HepG2 (cell line): Measurements from ENCODE around the gene RPL34. TPM values are rescaled to one million over a fixed set of nuclear protein-coding genes. Genes with fewer than 3 reads are reported as not detected.

Source experiments
- AFF4 ChIP-seq: sonication (generic); formaldehyde crosslinking; IDR thresholded peaks from 2 replicates; pipeline ENCODE4 v1.4.0; 2020; ENCODE audit warnings: missing genetic modification reagents
- ATF7 ChIP-seq, 2 experiments: fragments of 450-650 bp in 1 of 2; sonication (generic) in 1 of 2; formaldehyde crosslinking in 1 of 2; IDR thresholded peaks; 2 replicates each; pipeline versions ENCODE4 v1.4.0 to v1.6.1; 2016 to 2020; ENCODE audit warnings: antibody characterized with exemption in 1 of 2, mild to moderate bottlenecking in 1 of 2, missing genetic modification reagents in 1 of 2
- DNMT1 ChIP-seq: sonication (generic); formaldehyde crosslinking; IDR thresholded peaks from 2 replicates; pipeline ENCODE4 v1.5.1; 2020; ENCODE audit warnings: mild to moderate bottlenecking, missing genetic modification reagents
- ETV6 ChIP-seq: sonication (generic); formaldehyde crosslinking; conservative IDR thresholded peaks from 2 replicates; pipeline ENCODE4 v1.4.0; 2020; ENCODE audit warnings: missing genetic modification reagents
- HES4 ChIP-seq: sonication (generic); formaldehyde crosslinking; IDR thresholded peaks from 2 replicates; pipeline ENCODE4 v1.9.0; 2021; ENCODE audit warnings: mild to moderate bottlenecking, missing genetic modification reagents, borderline replicate concordance
- KDM2A ChIP-seq: sonication (generic); formaldehyde crosslinking; IDR thresholded peaks from 2 replicates; pipeline ENCODE4 v1.4.0; 2020; ENCODE audit warnings: low read depth, missing genetic modification reagents, borderline replicate concordance
- MED8 ChIP-seq: sonication (generic); formaldehyde crosslinking; IDR thresholded peaks from 2 replicates; pipeline ENCODE4 v1.8.1; 2023; ENCODE audit warnings: mild to moderate bottlenecking, missing genetic modification reagents; ENCODE audit not compliant: insufficient replicate concordance
- NFRKB ChIP-seq: fragments of 450-650 bp; IDR thresholded peaks from 2 replicates; pipeline ENCODE4 v1.6.1; 2017
- NR2F6 ChIP-seq, 2 experiments: IDR thresholded peaks; 2 replicates each; pipeline ENCODE4 v1.6.1; 2016; ENCODE audit warnings: antibody characterized with exemption in 1 of 2, mild to moderate bottlenecking in 1 of 2
- POLR2G ChIP-seq: fragments of 200-400 bp; formaldehyde crosslinking; IDR thresholded peaks from 2 replicates; pipeline ENCODE4 v1.6.1; 2018; ENCODE audit warnings: mild to moderate bottlenecking, low read depth, low read length, moderate library complexity
- SOX5 ChIP-seq: IDR thresholded peaks from 2 replicates; pipeline ENCODE4 v1.6.1; 2016; ENCODE audit warnings: borderline replicate concordance
- YEATS2 ChIP-seq: sonication (generic); formaldehyde crosslinking; IDR thresholded peaks from 2 replicates; pipeline ENCODE4 v1.4.0; 2020; ENCODE audit warnings: missing genetic modification reagents, borderline replicate concordance
- ZBTB39 ChIP-seq: sonication (generic); formaldehyde crosslinking; IDR thresholded peaks from 2 replicates; pipeline ENCODE4 v1.5.0; 2020; ENCODE audit warnings: missing genetic modification reagents
- ZNF275 ChIP-seq: sonication (generic); formaldehyde crosslinking; IDR thresholded peaks from 2 replicates; pipeline ENCODE4 v1.8.0; 2022; ENCODE audit warnings: missing genetic modification reagents, mild to moderate bottlenecking, inconsistent platforms, borderline replicate concordance
- ZNF280D ChIP-seq: sonication (generic); formaldehyde crosslinking; IDR thresholded peaks from 2 replicates; pipeline ENCODE4 v1.5.1; 2020; ENCODE audit warnings: mild to moderate bottlenecking, missing genetic modification reagents
- ZNF44 ChIP-seq: sonication (generic); formaldehyde crosslinking; IDR thresholded peaks from 2 replicates; pipeline ENCODE4 v1.5.1; 2020; ENCODE audit warnings: mild to moderate bottlenecking, missing genetic modification reagents
- ZNF549 ChIP-seq: sonication (generic); formaldehyde crosslinking; IDR thresholded peaks from 2 replicates; pipeline ENCODE4 v1.5.0; 2020; ENCODE audit warnings: missing genetic modification reagents
- ZZZ3 ChIP-seq: sonication (generic); formaldehyde crosslinking; IDR thresholded peaks from 2 replicates; pipeline ENCODE4 v1.4.0; 2020; ENCODE audit warnings: missing genetic modification reagents, mild to moderate bottlenecking, borderline replicate concordance
- polyA plus RNA-seq, 8 experiments: library from polyadenylated mRNA; depleted of rRNA in 3 of 8; stranded (reverse) in 7 of 8; unstranded in 1 of 8; fragments of >200 nt; fragmentation: Illumina TruSeq in 4 of 8; extraction: Trizol in 4 of 8; gene quantifications; 2 replicates each; pipeline versions ENCODE4 v1.2.1 to v1.2.3, GENCODE V29; 2011 to 2016; ENCODE audit warnings: low read depth in 4 of 8, missing spikeins in 1 of 8, mixed read lengths in 1 of 8; ENCODE audit not compliant: insufficient read depth in 1 of 8
- total RNA-seq, 5 experiments: library from RNA; depleted of rRNA; stranded (reverse); fragments of >200 nt; fragmentation: Illumina TruSeq; extraction: Trizol; gene quantifications; 2 replicates each; pipeline ENCODE4 v1.2.3, GENCODE V29; 2016; ENCODE audit warnings: low read depth in 1 of 5

RPL34 gene
- total and polyA plus RNA-seq, 2 of the 13 experiments (the other 11 are each of a cell fraction or from before 2014, with no cell fraction given) = 2,235 to 3,985 TPM

- TF ChIP-seq DNMT1 (CRISPR knock-in tag) = no peak
- TF ChIP-seq POLR2G = peak; percentile 93
- peak; percentile 68 for TF ChIP-seq HES4
- no peak; the same call in 1 of the 2 replicates for TF ChIP-seq AFF4
- no peak; the same call in none of the 2 replicates for TF ChIP-seq NFRKB
- no peak; the same call in 1 of the 2 replicates for TF ChIP-seq ZZZ3 (CRISPR knock-in tag)
- TF ChIP-seq ZNF280D (CRISPR knock-in tag) = no peak
- no peak for TF ChIP-seq ATF7 (IDR thresholded peaks at IDR 0.05)
- no peak for TF ChIP-seq ATF7 (CRISPR knock-in tag; IDR thresholded peaks at IDR 0.05)
- TF ChIP-seq ZNF549 (CRISPR knock-in tag) = no peak
- no peak for TF ChIP-seq SOX5
- TF ChIP-seq ZNF44 (CRISPR knock-in tag) = no peak
- peak; percentile 67 for TF ChIP-seq MED8 (CRISPR knock-in tag)
- peak; percentile 70; the same call in 1 of the 2 replicates for TF ChIP-seq ZNF275 (CRISPR knock-in tag)
- no peak for TF ChIP-seq ZBTB39
- TF ChIP-seq KDM2A (CRISPR knock-in tag) = peak; percentile 81
- TF ChIP-seq ETV6 (CRISPR knock-in tag) = no peak
- TF ChIP-seq NR2F6 (IDR thresholded peaks at IDR 0.05) = no peak
- no peak for TF ChIP-seq NR2F6 (CRISPR knock-in tag; IDR thresholded peaks at IDR 0.05)
- TF ChIP-seq YEATS2 (CRISPR knock-in tag) = peak; percentile 86; the same call in 1 of the 2 replicates
Observed at GRCh38 chr4:108650212-108651013, 30.0 kb downstream of the RPL34 start, which contains the start of gene OSTC (continued).
